K562 (cell line): ENCODE data around the gene TMEM132C.

ENCODE experiments used
- CBX5 ChIP-seq: IDR thresholded peaks from 2 replicates; pipeline ENCODE4 v1.6.1; 2014; ENCODE audit warnings: low read depth, borderline replicate concordance
- GABPA ChIP-seq: fragments of 200-800 bp; sonication (Bioruptor generic); conservative IDR thresholded peaks from 2 replicates; pipeline ENCODE4 v1.6.1; 2016; ENCODE audit warnings: low read depth, missing genetic modification characterization, missing compliant biosample characterization
- MECOM ChIP-seq: fragments of 250-450 bp; sonication (Bioruptor Pico); IDR thresholded peaks from 2 replicates; pipeline ENCODE4 v1.8.0; 2022; ENCODE audit warnings: inconsistent platforms
- NCOA1 ChIP-seq: fragments of 450-650 bp; IDR thresholded peaks from 2 replicates; pipeline ENCODE4 v1.6.1; 2016; ENCODE audit warnings: low read depth
- RAD51 ChIP-seq: fragments of 450-650 bp; IDR thresholded peaks from 2 replicates; pipeline ENCODE4 v1.7.1; 2016; ENCODE audit warnings: low read depth, mild to moderate bottlenecking, borderline replicate concordance
- RFX5 ChIP-seq: IDR thresholded peaks from 2 replicates; pipeline ENCODE4 v1.6.1; 2011; ENCODE audit warnings: low read depth, mild to moderate bottlenecking, improper control_type of control experiment, low read length
- SIRT6 ChIP-seq: IDR thresholded peaks from one replicate; pipeline ENCODE4 v1.6.1; 2012; ENCODE audit warnings: low read depth, mild to moderate bottlenecking, control low read depth, inconsistent platforms, low read length, moderate library complexity
- SPI1 ChIP-seq: IDR thresholded peaks from 2 replicates; pipeline ENCODE4 v1.6.1; 2011; ENCODE audit warnings: low read depth, low read length, control low read depth, borderline replicate concordance
- TARDBP ChIP-seq: fragments of 450-650 bp; IDR thresholded peaks from 2 replicates; pipeline ENCODE4 v1.6.1; 2016
- TCF7L2 ChIP-seq: fragments of 150-350 bp; IDR thresholded peaks from 2 replicates; pipeline ENCODE4 v1.6.1; 2016; ENCODE audit warnings: low read depth, mild to moderate bottlenecking, low read length, moderate library complexity
- ZNF274 ChIP-seq: IDR thresholded peaks from 2 replicates; pipeline ENCODE4 v1.6.1; 2011; ENCODE audit warnings: low read depth, mild to moderate bottlenecking, low read length, moderate library complexity, borderline replicate concordance
- TF ChIP-seq, protein P1 (sequence below): IDR thresholded peaks from 2 replicates; pipeline ENCODE4 v1.6.1; 2016; ENCODE audit warnings: missing genetic modification characterization, missing compliant biosample characterization

DNA sequence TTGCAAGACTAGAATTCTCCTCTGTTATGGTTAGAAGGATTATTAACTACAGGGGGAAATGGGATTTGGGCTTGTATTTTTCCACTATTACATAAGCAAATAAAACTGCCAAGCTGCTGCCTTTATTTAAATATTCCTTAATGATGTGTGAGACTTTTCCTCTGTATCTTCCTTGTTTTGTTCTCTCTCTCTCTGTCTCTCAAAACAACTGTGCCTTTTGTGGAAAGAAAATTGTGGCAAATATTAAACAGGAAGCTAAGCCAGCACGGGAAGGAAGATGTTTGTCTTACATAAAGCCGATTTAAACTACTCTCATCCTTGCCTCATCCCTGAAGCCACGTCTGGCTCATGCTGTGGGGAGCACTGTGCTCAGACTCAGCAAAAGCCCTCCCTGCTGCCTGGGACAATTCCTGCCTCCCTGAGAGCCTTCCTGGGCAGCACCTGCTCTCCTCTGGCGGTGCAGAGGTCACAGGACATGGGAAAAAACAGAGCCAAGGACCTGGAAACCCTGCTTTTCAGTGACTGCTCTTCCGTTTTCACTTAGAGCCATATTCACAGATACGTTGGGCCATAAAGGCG lies 319.6 kb downstream of the TMEM132C start:
- no peak for TF ChIP-seq SPI1
- no peak for TF ChIP-seq RAD51
- TF ChIP-seq SIRT6, result no peak
- TF ChIP-seq TARDBP, result no peak
- no peak for TF ChIP-seq NCOA1
- TF ChIP-seq CBX5, result no peak
- TF ChIP-seq TCF7L2, result no peak
- TF ChIP-seq GABPA (tag), result no peak
- TF ChIP-seq, protein P1, sequence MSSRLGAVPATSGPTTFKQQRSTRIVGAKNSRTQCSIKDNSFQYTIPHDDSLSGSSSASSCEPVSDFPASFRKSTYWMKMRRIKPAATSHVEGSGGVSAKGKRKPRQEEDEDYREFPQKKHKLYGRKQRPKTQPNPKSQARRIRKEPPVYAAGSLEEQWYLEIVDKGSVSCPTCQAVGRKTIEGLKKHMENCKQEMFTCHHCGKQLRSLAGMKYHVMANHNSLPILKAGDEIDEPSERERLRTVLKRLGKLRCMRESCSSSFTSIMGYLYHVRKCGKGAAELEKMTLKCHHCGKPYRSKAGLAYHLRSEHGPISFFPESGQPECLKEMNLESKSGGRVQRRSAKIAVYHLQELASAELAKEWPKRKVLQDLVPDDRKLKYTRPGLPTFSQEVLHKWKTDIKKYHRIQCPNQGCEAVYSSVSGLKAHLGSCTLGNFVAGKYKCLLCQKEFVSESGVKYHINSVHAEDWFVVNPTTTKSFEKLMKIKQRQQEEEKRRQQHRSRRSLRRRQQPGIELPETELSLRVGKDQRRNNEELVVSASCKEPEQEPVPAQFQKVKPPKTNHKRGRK (tag), result no peak
- TF ChIP-seq ZNF274, result no peak
- TF ChIP-seq MECOM (CRISPR knock-in tag), result no peak
- TF ChIP-seq RFX5, result no peak
